PC-9 (cell line): Measurements from ENCODE around the gene GOLGA1.

Experiments used
- CTCF ChIP-seq: fragments of 200-600 bp; sonication (generic); conservative IDR thresholded peaks from 2 replicates; pipeline ENCODE4 v1.6.1; 2017; ENCODE audit warnings: mixed run types, antibody characterized with exemption, mild to moderate bottlenecking, moderate library complexity
- EZH2 ChIP-seq: fragments of 200-600 bp; sonication (generic); IDR thresholded peaks from 2 replicates; pipeline ENCODE4 v1.8.0; 2017; ENCODE audit warnings: antibody characterized with exemption, low read depth

DNA sequence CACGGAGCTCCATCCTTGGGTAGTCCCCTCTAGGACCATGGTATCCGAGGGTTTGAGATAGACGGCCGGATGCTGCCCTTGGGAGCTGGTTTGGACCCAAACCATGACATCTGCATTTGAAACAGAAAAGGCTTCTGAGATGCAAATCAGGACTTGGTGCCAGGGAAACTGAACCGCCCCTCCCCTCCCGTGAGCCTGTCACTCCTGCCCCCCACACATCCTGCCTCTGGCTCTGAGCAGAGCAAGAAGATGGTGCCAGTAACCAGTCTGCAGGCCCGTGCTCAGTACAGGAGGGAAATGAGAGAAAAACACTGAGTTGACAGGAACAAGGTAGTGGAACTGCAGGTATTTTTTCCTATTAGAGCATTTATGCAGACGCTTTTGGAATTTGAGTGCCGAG lies 60.4 kb downstream of the GOLGA1 start:
- no peak for TF ChIP-seq CTCF
- TF ChIP-seq EZH2, result no peak
